Neural cell (in vitro differentiated cells): ENCODE measurements around the gene ERAL1. TPM values are rescaled to one million over a fixed set of nuclear protein-coding genes. Genes with fewer than 3 reads are reported as not detected.

Experiments
- H2AFZ ChIP-seq: fragments of 200-600, 300-800 bp; sonication (generic), shearing (Covaris generic); 2 replicates; pipeline ENCODE4 v1.6.0; 2014; ENCODE audit warnings: low read depth, mild to moderate bottlenecking, antibody characterized with exemption, low read length, moderate library complexity
- H3F3A ChIP-seq: fragments of 200-600 bp; shearing (Covaris generic); 2 replicates; pipeline ENCODE4 v1.6.1; 2016; ENCODE audit warnings: mild to moderate bottlenecking, moderate library complexity, mixed read lengths, antibody characterized with exemption, low read length; ENCODE audit not compliant: insufficient read depth, poor library complexity, severe bottlenecking
- H3K27ac ChIP-seq: fragments of 200-600, 300-800 bp; sonication (generic), shearing (Covaris generic); 2 replicates; pipeline ENCODE4 v1.5.1; 2014; ENCODE audit warnings: mild to moderate bottlenecking, low read length, moderate library complexity
- H3K27me3 ChIP-seq: fragments of 300-800, 200-600 bp; sonication (generic), shearing (Covaris generic); 2 replicates; pipeline ENCODE4 v1.6.0; 2014; ENCODE audit warnings: mild to moderate bottlenecking, low read depth, low read length, moderate library complexity; ENCODE audit not compliant: insufficient read depth
- H3K36me3 ChIP-seq: fragments of 300-800, 200-600 bp; sonication (generic), shearing (Covaris generic); 2 replicates; pipeline ENCODE4 v1.5.1; 2014; ENCODE audit warnings: mild to moderate bottlenecking, antibody characterized with exemption, low read length, moderate library complexity; ENCODE audit not compliant: insufficient read depth
- H3K4me2 ChIP-seq: fragments of 300-800, 200-600 bp; sonication (generic), shearing (Covaris generic); 2 replicates; pipeline ENCODE4 v1.6.0; 2014; ENCODE audit warnings: mild to moderate bottlenecking, low read length
- H3K4me3 ChIP-seq: fragments of 300-800, 200-600 bp; sonication (generic), shearing (Covaris generic); 2 replicates; pipeline ENCODE4 v1.5.1; 2014; ENCODE audit warnings: mild to moderate bottlenecking, low read length, moderate library complexity
- H3K79me2 ChIP-seq: fragments of 200-600 bp; shearing (Covaris generic); replicated peaks from 2 replicates; pipeline ENCODE4 v1.6.0; 2014; ENCODE audit warnings: mild to moderate bottlenecking, low read length, moderate library complexity; ENCODE audit not compliant: insufficient read depth
- H3K9ac ChIP-seq: fragments of 300-800, 200-600 bp; sonication (generic), shearing (Covaris generic); 2 replicates; pipeline ENCODE4 v1.6.1; 2016; ENCODE audit warnings: mild to moderate bottlenecking, low read length, mixed read lengths
- H3K9me2 ChIP-seq: fragments of 200-600 bp; shearing (Covaris generic); 2 replicates; pipeline ENCODE4 v1.6.1; 2016; ENCODE audit warnings: mild to moderate bottlenecking, low read length, mixed read lengths; ENCODE audit not compliant: insufficient read depth
- H3K9me3 ChIP-seq: fragments of 200-600, 300-800 bp; sonication (generic), shearing (Covaris generic); 2 replicates; pipeline ENCODE4 v1.6.1; 2016; ENCODE audit warnings: mild to moderate bottlenecking, mixed run types, low read length, moderate library complexity, mixed read lengths
- H4K20me1 ChIP-seq: fragments of 200-600 bp; shearing (Covaris generic); 2 replicates; pipeline ENCODE4 v1.6.1; 2016; ENCODE audit warnings: mild to moderate bottlenecking, mixed run types; ENCODE audit not compliant: insufficient read depth
- EP300 ChIP-seq: fragments of 450-650 bp; conservative IDR thresholded peaks from 2 replicates; pipeline ENCODE4 v1.6.1; 2014; ENCODE audit warnings: antibody characterized with exemption, mild to moderate bottlenecking, moderate library complexity; ENCODE audit not compliant: poor library complexity, severe bottlenecking
- EZH2 ChIP-seq: fragments of 200-600, 300-800 bp; shearing (Covaris generic), sonication (generic); IDR thresholded peaks from 2 replicates; pipeline ENCODE4 v1.6.1; 2014; ENCODE audit warnings: antibody characterized with exemption, low read length, borderline replicate concordance, mild to moderate bottlenecking; ENCODE audit not compliant: insufficient read depth, poor library complexity, severe bottlenecking
- MXI1 ChIP-seq: fragments of 450-650 bp; conservative IDR thresholded peaks from 2 replicates; pipeline ENCODE4 v1.6.1; 2014; ENCODE audit warnings: antibody characterized with exemption, mild to moderate bottlenecking; ENCODE audit not compliant: poor library complexity, severe bottlenecking
- POLR2AphosphoS5 ChIP-seq: IDR thresholded peaks from 2 replicates; pipeline ENCODE4 v1.6.1; 2012
- RAD21 ChIP-seq: fragments of 450-650 bp; conservative IDR thresholded peaks from 2 replicates; pipeline ENCODE4 v1.6.1; 2014; ENCODE audit warnings: antibody characterized with exemption, mild to moderate bottlenecking, moderate library complexity
- SMC3 ChIP-seq: fragments of 450-650 bp; conservative IDR thresholded peaks from 2 replicates; pipeline ENCODE4 v1.6.1; 2014; ENCODE audit warnings: antibody characterized with exemption, mild to moderate bottlenecking, moderate library complexity; ENCODE audit not compliant: poor library complexity
- TAF1 ChIP-seq: IDR thresholded peaks from 2 replicates; pipeline ENCODE4 v1.6.1; 2012; ENCODE audit warnings: low read depth
- polyA plus RNA-seq: library from polyadenylated mRNA; depleted of rRNA; stranded (reverse); fragments of >200 nt; gene quantifications from 2 replicates; pipeline ENCODE4 v1.2.3, GENCODE V29; 2014
- TF ChIP-seq, protein P1 (sequence below): fragments of 450-650 bp; IDR thresholded peaks from 2 replicates; pipeline ENCODE4 v1.5.1; 2014; ENCODE audit warnings: antibody characterized with exemption, mild to moderate bottlenecking, moderate library complexity; ENCODE audit not compliant: poor library complexity, severe bottlenecking
- TF ChIP-seq, protein P2 (sequence below): IDR thresholded peaks from 2 replicates; pipeline ENCODE4 v1.6.1; 2012; ENCODE audit warnings: borderline replicate concordance

ERAL1 gene
- polyA plus RNA-seq, 1 donor from 2014 or later, result 31.8 TPM

DNA sequence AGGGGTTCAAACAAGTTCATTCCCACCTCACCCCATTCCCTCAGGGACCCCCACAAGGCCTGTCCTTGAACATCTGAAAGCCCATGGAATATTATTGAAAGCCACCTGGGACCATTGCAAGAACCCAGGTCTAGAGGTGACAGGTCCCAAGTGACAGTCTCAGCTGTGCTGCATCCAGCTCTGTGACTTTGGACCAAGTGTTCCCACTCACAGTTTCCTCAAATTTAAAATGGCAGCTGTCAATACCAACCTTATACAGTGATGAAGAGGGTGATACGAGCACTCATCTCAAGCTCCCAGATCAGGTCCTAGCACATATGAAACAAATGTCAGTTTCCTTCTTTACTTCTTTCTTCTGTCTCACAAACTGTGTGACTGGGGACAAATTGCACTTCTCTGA, 9.1 kb downstream of the ERAL1 start:
- no peak overlapping the region for H3K4me3 ChIP-seq
- no peak overlapping the region for H3K27ac ChIP-seq
- no peak overlapping the region for H3K4me2 ChIP-seq
- no peaks in the 10 kb centered on the region for H3K36me3 ChIP-seq
- no peak for TF ChIP-seq RAD21
- TF ChIP-seq, protein P1, sequence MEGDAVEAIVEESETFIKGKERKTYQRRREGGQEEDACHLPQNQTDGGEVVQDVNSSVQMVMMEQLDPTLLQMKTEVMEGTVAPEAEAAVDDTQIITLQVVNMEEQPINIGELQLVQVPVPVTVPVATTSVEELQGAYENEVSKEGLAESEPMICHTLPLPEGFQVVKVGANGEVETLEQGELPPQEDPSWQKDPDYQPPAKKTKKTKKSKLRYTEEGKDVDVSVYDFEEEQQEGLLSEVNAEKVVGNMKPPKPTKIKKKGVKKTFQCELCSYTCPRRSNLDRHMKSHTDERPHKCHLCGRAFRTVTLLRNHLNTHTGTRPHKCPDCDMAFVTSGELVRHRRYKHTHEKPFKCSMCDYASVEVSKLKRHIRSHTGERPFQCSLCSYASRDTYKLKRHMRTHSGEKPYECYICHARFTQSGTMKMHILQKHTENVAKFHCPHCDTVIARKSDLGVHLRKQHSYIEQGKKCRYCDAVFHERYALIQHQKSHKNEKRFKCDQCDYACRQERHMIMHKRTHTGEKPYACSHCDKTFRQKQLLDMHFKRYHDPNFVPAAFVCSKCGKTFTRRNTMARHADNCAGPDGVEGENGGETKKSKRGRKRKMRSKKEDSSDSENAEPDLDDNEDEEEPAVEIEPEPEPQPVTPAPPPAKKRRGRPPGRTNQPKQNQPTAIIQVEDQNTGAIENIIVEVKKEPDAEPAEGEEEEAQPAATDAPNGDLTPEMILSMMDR, result no peak
- no peak for TF ChIP-seq SMC3
- no peak for TF ChIP-seq POLR2AphosphoS5
- no peak for TF ChIP-seq TAF1
- TF ChIP-seq, protein P2, sequence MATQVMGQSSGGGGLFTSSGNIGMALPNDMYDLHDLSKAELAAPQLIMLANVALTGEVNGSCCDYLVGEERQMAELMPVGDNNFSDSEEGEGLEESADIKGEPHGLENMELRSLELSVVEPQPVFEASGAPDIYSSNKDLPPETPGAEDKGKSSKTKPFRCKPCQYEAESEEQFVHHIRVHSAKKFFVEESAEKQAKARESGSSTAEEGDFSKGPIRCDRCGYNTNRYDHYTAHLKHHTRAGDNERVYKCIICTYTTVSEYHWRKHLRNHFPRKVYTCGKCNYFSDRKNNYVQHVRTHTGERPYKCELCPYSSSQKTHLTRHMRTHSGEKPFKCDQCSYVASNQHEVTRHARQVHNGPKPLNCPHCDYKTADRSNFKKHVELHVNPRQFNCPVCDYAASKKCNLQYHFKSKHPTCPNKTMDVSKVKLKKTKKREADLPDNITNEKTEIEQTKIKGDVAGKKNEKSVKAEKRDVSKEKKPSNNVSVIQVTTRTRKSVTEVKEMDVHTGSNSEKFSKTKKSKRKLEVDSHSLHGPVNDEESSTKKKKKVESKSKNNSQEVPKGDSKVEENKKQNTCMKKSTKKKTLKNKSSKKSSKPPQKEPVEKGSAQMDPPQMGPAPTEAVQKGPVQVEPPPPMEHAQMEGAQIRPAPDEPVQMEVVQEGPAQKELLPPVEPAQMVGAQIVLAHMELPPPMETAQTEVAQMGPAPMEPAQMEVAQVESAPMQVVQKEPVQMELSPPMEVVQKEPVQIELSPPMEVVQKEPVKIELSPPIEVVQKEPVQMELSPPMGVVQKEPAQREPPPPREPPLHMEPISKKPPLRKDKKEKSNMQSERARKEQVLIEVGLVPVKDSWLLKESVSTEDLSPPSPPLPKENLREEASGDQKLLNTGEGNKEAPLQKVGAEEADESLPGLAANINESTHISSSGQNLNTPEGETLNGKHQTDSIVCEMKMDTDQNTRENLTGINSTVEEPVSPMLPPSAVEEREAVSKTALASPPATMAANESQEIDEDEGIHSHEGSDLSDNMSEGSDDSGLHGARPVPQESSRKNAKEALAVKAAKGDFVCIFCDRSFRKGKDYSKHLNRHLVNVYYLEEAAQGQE, result no peak
- TF ChIP-seq MXI1, result no peak
- TF ChIP-seq EZH2, result no peak
- TF ChIP-seq EP300, result no peak
- no peaks in the 10 kb centered on the region for H4K20me1 ChIP-seq
- no peaks in the 10 kb centered on the region for H3K79me2 ChIP-seq
- no peak overlapping the region for H2AFZ ChIP-seq
- no peaks in the 10 kb centered on the region for H3K27me3 ChIP-seq
- H3K9ac ChIP-seq, result no peak overlapping the region
- H3K9me2 ChIP-seq, result no peaks in the 10 kb centered on the region
- no peaks in the 10 kb centered on the region for H3K9me3 ChIP-seq
- no peaks in the 10 kb centered on the region for H3F3A ChIP-seq

- TF ChIP-seq SMC3, result no peak
- TF ChIP-seq TAF1, result no peak
- no peak for TF ChIP-seq POLR2AphosphoS5
- no peak for TF ChIP-seq EZH2
- TF ChIP-seq, protein P1, result no peak
- no peak for TF ChIP-seq MXI1
- TF ChIP-seq EP300, result no peak
- TF ChIP-seq RAD21, result no peak
- TF ChIP-seq, protein P2, result no peak
- Histone ChIP-seq H3K27ac (no peak overlapping the region), H3K4me3 (no peak overlapping the region), H3F3A (no peaks in the 10 kb centered on the region), H3K9me3 (no peaks in the 10 kb centered on the region), H3K36me3 (no peaks in the 10 kb centered on the region), H4K20me1 (no peaks in the 10 kb centered on the region), H3K9me2 (no peaks in the 10 kb centered on the region), H2AFZ (no peak overlapping the region), H3K9ac (no peak overlapping the region), H3K27me3 (no peaks in the 10 kb centered on the region), H3K4me2 (no peak overlapping the region), H3K79me2 (no peaks in the 10 kb centered on the region)
Measured at GRCh38 chr17:28864991-28865849, 10.4 kb downstream of the ERAL1 start.
